TTC549 (cell line): ENCODE results near the gene AUNIP.
"Not testable (repeated sequence)": the region's sequence is repeated elsewhere in the genome, so short reads cannot be mapped to it uniquely, and the experiment has no call there.

Experiments used
- FAIRE-seq: peaks from 2 replicates; lab custom pipeline; 2012; peaks lifted over from hg19 to GRCh38; lab: Jason Lieb, UNC

The AUNIP gene

DNA sequence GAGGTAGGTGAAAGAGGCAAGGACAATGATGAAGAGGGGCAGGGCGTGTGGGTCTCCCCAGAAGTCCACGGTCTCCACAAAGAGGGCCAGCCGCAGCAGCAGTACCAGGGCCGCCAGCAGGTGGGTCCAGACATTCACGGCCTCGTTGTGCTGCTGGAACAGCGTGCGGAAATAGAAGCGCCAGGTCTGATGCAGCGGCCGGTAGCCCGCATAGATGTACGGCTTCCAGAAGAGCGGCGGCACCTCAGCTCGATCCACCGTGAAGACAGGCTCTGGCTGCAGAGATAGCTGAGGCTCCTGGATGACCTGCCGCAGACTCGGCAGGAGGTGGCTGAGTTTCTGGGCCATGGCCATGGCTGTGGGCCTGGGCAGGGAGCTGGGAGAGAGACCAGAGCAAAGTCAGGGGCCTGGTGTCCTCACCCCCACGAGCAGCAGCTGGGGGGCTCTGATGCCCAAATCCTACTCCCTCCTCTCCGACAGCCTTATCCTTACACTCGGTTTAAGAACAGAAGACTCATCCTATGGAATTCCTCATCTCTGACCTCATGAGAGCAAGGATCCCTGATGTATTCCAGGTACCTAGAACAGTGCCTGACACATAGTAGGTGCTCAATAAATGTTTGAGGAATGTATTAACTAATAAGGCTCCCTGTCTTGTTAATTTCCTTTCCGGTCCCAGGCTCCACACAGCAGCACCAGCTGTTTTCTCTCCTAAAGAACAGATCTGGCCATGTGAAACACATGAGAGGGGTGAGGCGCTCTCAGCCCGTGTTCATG lies 4.4 kb upstream of the AUNIP start:
- no peak for FAIRE-seq

DNA sequence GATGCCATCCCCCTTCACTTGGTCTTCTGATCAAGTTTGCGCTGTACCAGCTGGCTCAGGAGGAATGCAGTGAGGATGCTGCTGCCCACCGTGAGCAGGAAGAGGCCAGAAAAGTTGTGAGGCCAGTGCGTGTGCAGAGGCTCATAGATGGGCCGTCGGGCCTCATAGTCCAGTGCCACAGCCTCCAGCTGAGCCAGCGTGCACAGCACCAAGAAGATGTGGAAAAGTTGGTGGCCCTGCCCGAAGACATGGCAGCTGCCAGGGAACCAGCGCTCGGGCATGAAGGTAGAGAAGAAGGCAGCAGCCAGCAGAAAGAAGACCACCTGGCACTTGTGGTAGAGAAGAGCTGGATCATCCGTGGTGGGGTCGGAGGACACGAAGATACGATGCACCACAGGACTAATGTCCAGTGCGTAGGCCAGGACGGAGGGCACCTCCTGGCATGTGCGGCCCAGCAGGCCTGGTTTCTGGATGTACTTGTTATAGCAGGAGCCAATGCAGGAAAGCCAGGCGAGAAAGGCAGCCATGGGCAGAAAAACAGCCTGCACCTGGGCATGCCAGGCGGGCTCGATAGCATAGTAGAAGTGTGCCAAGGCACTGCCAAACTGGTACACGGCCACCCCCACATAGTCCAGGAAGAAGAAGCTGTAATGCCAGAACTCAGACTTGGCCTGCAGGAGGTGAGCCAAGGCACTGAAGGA lies 3.7 kb upstream of the AUNIP start:
- FAIRE-seq = no peak

DNA sequence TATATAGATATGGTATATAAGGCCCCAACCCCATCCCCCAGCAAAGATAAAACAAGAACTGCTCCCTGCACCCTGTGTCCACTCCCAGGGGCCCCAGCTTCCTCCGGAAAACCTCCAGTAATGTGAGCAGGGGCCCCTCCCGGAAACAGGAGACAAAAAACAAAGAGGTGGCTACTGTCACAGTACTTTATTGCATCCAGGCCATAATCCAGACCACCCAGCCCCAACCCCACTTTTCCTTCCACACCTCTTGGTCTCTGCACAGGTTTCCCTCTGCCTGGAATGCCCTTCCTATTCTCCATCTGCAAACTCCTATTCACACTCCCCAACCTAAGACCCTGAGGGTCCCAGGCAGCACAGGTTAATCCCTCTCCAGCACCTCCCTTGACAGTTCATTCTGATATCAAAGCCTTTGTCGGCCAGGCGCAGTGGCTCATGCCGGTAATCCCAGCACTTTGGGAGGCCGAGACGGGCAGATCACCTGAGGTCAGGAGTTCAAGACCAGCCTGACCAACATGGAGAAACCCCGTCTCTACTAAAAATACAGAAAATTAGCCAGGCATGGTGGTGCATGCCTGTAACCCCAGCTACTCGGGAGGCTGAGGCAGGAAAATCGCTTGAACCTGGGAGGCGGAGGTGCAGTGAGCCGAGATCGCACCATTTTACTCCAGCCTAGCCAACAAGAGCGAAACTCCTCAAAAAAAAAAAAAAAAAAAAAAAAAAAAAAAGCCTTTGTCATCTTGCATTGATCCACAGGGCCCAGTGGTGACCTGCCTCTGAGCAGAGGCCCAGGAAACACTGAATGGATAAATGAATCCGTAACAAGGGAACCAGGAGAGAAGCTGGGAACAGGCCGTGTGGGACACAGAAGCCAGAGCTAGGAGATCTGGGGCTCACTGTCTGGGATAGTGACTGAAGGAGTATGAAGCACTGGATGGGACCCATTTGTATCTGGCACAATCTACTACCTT lies 2.3 kb upstream of the AUNIP start:
- no peak for FAIRE-seq

DNA sequence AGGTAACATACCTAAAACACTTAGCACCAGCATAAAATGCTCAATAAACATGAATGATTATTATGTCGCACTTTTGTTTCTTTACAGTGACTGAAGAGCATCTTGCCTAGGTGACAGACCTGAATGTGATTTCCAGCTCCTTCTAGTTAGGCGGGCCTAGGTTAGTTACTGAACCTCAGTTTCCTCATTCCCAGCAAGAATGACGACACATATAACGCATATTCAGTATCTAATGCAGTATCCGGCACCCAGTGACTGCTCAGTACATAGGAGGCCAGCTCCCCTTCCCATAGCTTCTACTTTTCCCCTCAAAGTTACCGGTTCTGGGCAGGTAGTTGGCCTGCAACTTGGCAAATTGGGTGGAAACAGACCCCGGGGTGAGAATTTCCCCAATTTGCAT lies 763 bp downstream of the AUNIP start:
- FAIRE-seq = no peak

DNA sequence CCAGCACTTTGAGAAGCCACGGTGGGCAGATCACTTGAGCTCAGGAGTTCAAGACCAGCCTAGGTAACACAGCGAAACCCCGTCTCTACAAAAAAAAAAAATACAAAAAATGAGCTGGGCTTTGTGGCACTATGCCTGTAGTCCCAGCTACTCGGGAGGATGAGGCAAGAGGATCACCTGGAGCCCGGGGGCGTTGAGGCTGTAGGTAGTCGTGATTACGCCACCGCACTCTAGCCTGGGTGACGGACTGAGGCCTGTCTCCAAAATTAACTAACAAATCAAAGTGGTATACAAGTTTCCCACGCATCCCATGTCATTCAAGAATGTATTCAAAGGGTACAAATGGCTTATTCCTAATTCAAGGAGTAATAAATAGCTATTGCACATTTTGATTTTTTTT lies 2.4 kb downstream of the AUNIP start:
- FAIRE-seq = no peak

DNA sequence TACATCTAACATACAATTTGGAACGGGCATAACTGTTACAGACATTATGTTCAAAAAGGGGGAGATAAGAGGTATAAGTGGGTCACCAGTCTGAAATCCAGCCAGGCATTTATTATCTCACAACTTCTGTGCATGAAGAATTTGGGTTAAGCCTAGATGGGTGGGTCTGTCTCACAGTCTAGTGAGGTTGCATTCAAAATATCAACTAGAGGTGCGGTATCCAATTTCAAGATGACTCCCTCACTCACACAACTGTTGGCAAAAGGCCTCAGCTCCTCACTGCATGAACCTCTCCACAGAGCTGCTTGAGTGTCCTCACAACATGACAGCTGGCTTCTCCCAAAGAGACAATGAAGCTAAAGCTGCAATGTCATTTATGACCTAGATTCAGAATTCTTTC lies 4.7 kb downstream of the AUNIP start:
- FAIRE-seq = no peak

DNA sequence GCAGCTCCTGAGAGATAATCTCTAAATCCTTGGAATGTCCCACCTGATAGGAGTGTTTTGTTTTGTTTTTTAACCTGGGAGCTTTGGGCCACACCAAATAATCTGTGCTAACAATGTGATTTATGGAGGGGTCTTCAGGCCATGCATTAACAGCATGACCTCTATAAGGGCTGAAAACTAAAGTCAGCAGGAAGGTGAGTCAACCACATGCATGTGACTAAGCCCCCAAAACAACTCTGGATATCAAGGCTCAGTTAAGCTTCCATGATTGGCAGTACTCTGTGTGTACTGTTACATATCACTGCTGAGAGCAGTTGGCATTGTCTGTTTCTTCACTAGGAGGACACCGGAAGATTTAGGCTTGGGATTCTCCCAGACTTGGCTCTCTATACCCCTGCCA lies 10.7 kb downstream of the AUNIP start:
- FAIRE-seq = no peak

DNA sequence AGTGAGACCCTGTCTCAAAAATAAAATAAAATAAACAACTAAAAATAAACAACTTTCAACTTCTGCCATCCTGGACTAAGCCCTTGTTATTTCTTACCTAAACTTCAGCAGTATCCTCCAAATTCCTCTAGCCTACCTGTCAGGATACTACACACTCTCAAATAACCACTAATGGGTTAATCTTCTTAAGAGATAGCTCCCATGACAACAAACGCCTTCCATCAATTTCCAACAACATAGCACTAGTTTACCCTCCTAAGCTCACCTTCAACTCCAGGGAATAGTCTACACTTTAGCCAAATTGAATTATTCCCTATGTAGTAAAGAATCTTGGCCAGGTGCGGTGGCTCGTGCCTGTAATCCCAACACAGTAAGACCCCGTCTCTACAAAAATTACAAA lies 11.3 kb downstream of the AUNIP start:
- no peak for FAIRE-seq

DNA sequence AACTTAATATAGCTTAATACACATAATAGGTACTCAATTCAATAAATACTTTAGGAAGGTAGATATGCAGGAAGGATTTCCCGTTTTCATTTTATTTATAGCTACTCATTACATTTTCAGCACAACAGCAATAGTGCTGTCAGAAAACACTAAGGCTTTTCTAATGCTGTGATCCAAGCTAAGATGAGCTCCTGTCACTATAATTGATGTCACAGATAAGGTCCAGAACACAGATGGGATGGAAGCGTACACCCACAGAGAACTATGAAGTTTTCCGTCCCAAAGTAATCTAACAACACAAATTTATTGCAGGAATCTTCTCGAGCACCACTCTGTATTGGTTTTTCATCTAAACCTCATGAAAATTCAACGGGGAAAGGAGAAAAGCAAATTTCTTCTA lies 13.6 kb downstream of the AUNIP start:
- FAIRE-seq = no peak

DNA sequence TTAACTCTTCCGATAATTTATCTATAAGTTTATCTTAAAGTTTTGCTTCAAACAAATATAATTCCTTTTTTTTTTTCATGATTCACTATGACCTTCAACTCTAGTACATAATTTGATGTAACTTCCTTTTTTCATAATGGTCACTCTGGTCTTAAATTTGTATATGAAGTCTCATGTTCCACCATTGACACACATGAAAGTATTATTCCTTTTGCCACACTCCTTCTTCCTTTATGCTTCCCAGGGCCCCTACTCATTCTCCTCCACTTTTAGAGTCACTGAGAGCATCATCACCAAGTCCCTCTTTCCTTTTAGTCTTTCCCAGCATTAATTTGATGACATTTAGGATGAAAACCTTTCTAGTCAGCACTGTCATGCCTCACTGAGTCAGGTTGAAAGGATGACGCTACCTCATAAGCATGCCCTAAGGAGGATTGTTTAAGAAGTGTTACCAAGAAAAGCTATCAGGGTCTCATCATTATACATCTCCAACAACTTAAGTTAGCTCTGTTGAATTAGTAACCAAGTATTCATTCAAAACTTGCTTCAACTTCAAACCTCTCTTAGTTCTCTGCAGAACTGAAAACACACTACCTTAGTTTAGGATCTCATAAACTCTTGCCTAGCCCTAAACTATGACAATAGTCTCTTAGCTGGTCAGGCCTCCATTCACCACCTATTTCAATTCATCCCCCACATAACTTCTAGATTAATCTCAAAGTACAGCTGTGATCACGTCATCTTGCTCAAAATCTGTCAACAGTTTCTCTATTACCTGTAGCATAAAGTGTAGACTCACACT lies 14.5 kb downstream of the AUNIP start:
- no peak for FAIRE-seq

DNA sequence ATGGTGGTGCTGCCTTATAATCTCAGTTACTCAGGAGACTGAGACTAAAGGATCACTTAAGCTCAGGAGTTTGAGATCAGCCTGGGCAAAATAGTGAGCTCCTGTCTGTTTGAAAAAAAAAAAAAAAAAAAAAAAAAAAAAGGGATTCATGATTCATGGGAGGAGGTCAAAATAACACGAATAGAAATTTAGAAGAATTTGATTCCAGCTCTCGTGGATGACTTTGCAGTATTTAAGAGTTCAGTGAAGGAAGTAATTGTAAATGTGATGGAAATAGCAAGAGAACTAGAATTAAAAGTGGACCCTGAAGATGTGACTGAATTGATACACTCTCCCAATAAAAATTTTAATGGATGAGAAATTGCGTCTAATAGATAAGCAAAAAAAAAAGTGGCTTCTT lies 15.8 kb downstream of the AUNIP start:
- no peak for FAIRE-seq

DNA sequence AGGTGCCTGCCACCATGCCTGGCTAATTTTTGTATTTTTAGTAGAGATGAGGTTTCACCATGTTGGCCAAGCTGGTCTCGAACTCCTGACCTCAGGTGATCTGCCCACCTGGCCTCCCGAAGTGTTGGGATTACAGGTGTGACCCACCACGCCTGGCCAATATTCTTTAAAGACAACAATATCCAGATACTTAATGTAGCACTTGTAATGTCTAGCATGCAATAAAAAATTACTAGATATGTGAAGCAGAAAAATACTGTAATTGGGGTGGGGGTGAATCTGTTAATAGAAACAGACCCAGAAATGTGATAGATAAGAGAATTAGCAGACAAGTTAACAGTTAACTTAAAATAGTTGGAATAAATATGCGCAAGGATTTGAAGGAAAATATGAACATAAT lies 19.4 kb downstream of the AUNIP start:
- FAIRE-seq = not testable (repeated sequence)

DNA sequence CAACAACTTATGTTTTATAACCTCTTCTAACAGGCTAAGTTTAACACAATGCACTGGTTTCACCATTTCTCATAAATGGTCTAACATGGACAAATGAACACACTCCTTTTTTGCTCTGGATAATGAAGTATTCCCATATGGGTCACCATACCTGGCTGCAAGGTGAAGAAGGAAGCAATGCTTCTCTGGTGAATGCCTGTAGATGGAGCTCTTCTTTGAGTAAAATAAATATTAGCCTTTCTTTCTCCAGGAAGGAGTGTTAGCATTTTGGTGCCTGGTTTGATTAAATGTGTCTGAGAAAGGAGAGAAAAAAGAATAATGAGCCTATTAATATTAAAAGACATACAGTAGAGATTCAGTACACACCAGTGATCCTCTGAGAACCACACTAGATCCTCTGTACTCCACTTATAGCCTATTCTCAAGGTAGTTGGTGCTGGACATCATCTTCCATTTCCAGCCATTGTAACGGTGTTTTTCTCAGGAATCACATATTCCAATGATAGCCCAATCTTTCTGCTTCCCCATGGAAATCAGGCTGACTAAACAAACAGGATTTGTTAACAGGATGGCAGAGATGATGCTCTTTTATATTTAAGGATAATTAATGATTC lies 21.9 kb downstream of the AUNIP start:
- FAIRE-seq = no peak

DNA sequence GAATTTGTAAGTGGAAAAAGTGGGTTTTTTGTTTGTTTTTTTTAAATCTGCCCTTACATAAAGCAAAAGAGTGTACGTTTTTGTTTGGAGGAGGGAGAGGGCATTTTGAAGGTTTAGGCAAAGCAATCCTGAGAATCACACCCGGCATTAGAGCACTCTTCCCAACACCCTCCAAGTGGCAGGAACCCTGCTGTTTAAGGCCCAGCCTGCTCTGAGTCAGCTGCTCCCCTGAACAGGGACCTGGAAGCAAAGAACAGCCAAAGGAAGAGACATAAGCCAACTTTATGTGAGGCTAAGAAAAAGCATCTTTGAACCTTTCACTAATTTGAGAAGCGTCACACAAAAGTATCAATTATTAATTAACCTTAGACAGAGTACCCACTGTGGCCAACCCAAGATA lies 22.6 kb downstream of the AUNIP start:
- no peak for FAIRE-seq

DNA sequence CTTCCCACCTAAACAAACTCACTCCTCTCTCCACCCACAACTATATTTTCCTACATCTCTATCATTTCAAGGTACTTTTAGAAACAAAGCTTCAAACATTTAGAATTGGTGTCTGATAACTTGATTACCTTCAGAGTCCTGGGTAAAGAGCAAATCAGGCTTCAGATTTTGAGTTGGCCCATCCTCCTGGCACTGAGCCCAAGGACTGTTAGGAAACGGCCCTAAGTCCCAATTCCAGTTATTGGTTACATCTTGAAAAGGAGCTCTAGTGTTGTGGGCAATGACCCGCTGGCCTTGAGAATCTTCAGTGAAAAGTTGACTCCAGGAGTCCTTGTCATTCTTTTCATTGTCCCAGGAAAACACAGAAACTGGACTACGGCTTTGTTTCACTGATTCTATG lies 24.4 kb downstream of the AUNIP start:
- FAIRE-seq = no peak

DNA sequence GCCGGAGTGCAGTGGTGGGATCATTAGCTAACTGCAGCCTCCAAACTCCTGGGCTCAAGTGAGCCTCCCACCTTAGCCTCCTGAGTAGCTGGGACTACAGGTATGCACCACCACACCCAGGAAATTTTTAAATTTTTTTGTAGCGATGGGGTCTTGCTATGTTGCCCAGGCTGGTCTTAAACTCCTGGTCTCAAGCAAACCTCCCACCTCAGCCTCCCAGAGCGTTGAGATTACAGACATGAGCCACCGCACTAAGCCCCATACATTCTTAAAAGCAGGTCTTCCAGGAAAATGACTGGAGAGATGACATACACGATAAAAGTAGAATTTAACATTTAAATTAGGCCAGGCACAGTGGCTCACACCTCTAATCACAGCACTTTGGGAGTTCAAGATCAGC lies 26.1 kb downstream of the AUNIP start:
- FAIRE-seq = no peak

DNA sequence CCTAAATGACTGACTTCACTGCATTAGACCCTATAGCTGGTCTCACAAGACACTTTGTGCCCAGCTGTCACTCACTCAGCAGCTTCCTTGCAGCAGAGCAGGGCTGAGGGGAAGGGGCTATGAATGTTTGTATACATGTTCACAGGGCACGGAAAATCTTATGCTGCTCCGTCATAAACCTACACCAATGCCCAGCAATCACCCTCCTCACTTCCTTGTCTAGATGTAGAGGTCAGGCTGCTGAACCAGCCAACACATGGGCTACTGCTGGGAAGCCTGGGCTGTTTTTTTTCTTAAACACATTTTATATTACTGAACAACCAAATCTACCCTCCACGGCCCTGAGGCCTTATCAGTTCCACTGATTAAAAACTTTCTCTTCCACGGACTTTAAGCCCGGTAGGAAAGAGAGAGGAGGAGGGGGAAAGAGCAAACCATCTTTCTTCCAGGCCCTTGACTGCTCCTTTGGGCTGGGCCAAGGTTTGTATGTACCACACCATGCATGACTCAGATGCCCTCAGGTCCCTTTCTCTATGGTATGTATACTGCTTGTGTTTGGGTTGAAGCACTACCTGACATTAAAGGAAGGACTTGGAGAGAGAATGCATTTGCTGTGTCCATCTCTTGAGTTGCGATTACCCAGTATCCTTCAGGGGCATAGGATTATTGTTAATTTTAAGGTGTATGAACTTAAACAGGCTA lies 26.8 kb downstream of the AUNIP start:
- no peak for FAIRE-seq

DNA sequence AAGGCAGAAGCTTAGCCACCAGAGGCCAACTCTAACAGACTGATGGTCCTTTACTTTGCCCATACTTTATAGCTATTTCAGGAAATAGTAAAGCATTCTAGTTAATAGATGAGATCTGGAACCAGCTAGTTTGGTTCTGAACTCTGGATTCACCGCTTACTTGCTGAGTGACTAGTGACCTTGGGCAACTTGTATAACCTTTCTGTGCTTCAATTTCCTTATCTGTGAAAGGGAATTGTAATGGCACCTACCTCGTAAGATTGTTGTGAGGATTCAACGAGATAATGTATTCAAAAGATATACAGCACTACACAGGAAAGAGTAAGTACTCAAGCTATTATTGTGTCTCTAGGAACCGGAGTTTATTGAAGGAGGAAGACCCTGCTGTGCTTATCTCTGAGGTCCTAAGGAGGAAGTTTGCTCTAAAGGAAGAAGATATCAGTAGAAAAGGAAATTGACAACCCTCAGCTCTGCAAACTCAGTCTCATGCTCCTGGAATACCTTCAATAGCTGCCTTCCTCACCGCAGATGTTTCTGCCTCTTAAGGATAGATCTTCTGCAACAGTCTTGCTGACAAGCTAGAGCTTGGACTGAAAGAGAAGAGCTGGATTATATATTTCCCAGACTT lies 27.6 kb downstream of the AUNIP start:
- no peak for FAIRE-seq

DNA sequence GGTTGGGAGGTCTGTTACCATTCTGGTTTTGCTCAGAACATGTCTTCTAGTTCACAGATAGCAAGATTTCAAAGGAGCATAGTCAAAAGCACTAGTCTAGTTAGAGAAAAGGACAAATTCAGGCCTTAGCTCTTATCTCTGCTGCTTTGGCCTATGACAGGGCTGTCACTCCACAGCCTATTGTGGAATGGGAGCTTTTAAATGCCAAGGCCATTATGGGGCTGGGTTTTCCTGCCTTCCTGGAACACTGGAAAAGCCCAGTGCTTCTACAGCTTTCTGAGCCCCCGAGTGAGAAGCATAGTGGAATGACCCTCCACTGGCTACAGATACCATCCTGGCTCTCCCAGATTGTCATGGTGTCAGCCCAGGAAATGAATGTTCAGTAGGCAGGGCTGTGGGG lies 30.2 kb downstream of the AUNIP start:
- no peak for FAIRE-seq

DNA sequence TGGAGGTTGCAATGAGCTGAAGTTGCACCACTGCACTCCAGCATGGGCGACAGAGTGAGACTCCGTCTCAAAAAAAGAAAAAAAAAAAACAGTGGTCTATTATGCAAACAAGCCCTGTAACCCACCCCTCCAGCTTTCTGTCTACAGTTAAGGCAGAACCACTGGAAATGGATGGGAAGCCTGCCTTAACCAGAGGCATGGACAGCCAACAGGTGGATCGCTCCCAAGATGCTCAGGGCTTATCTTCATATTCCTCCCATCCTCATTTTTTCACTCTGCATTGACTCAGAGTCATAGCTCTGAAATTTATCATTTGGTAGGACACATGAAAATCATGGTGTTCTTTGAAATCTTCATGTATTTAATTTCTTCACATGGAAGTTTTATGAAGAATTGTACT lies 30.8 kb downstream of the AUNIP start:
- FAIRE-seq = no peak

DNA sequence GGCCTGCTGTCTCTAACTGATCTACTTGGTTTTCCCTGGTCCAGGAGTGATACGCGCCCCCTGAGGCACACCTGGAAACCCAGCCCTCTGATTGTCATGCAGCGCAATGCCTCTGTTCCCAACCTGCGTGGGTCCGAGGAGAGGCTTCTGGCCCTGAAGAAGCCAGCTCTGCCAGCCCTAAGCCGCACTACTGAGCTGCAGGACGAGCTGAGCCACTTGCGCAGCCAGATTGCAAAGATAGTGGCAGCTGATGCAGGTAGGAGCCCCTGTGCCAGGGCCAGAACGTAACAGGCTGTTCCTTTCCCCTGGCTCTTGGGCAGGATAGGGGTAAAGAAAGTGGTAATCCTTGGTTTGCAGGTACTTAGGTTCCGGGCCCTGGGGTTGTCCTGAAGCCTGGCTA lies 32.7 kb downstream of the AUNIP start:
- FAIRE-seq = no peak
